ENCODE measurements around the gene SRRM1. TPM values are rescaled to one million over a fixed set of nuclear protein-coding genes. Genes with fewer than 3 reads are reported as not detected.
A peak's percentile ranks its signal among the peaks of the same experiment; 100 is the strongest.

Gene SRRM1
- polyA plus RNA-seq, 3 donors = 55.9 to 106 (median 75.9) TPM

GRCh38 chr1:24709791-24710441 is 66.8 kb downstream of the SRRM1 start:
- Mint-ChIP-seq H3K27me3 (ENCODE audit: low read depth in 3 of 3) (no peaks in the 10 kb centered on the region), H3K36me3 (no peaks in the 10 kb centered on the region), H3K4me3 (no peak overlapping the region), H3K4me1 (peaks cover 46% of the 10 kb centered on the region), H3K9me3 (no peaks in the 10 kb centered on the region), H3K27ac (peak overlapping the region; percentile 63 to 91 (median 84))
- Histone ChIP-seq H2AFZ (ENCODE audit: insufficient read depth, low read depth, low read length, poor library complexity, severe bottlenecking) (no peak overlapping the region), H3K79me2 (ENCODE audit: insufficient read depth, low read length) (no peaks in the 10 kb centered on the region), H3K27me3 (ENCODE audit: control insufficient read depth in 2 of 2, insufficient read depth in 2 of 2, low read length in 2 of 2) (no peaks in the 10 kb centered on the region), H3K4me3 (replicated peaks in 1 of 3; ENCODE audit: low read depth in 2 of 3, low read length in 3 of 3) (no peak overlapping the region), H3K4me1 (ENCODE audit: control insufficient read depth in 1 of 2, insufficient read depth in 2 of 2, low read length in 2 of 2) (peaks cover 42 to 47% of the 10 kb centered on the region in 2 donors), H4K20me1 (ENCODE audit: insufficient read depth, low read length) (no peaks in the 10 kb centered on the region), H3K4me2 (replicated peaks; ENCODE audit: extremely low read depth, low read length, poor library complexity, severe bottlenecking) (no peak overlapping the region), H3K9ac (ENCODE audit: insufficient read depth, low read length, poor library complexity, severe bottlenecking) (no peak overlapping the region), H3K9me3 (replicated peaks in 1 of 2; ENCODE audit: control insufficient read depth in 1 of 2, insufficient read depth in 1 of 2, low read length in 2 of 2) (no peaks in the 10 kb centered on the region), H3K27ac (ENCODE audit: low read depth in 1 of 2, low read length in 2 of 2) (peak overlapping the region; percentile 33 to 71), H3K36me3 (replicated peaks in 1 of 2; ENCODE audit: control insufficient read depth in 1 of 2, insufficient read depth in 2 of 2, low read length in 2 of 2) (no peaks in the 10 kb centered on the region)
- WGBS (ENCODE audit: insufficient coverage) = 58% methylated on average over 2 of the region's 5 CpGs
- intact Hi-C loops (cut with micrococcal nuclease) = loop anchor here (5.0 kb wide), 1 partner anchor 37 kb away; the partner anchor contains the start of gene CLIC4 (in 2 of the 2)
- no peak for TF ChIP-seq CTCF (IDR thresholded peaks at IDR 0.05)
- DNase-seq = peak in 2 of 3 donors; percentile 36 to 49

- no peak overlapping the region for H3K4me2 ChIP-seq (replicated peaks; ENCODE audit: extremely low read depth, low read length, poor library complexity, severe bottlenecking)
- no peak for DNase-seq
These were observed 68.2 kb downstream of the SRRM1 start for GRCh38 chr1:24711329-24711728.

More at GRCh38 chr1:24711329-24711728, 68.2 kb downstream of the SRRM1 start:
- H3K4me1 ChIP-seq (ENCODE audit: control insufficient read depth in 1 of 2, insufficient read depth in 2 of 2, low read length in 2 of 2) = peaks cover 32 to 36% of the 10 kb centered on the region in 2 donors
- no peaks in the 10 kb centered on the region for H3K36me3 Mint-ChIP-seq
- no peak overlapping the region for H3K9ac ChIP-seq (ENCODE audit: insufficient read depth, low read length, poor library complexity, severe bottlenecking)
- no peak for TF ChIP-seq CTCF (IDR thresholded peaks at IDR 0.05)
- no peaks in the 10 kb centered on the region for H4K20me1 ChIP-seq (ENCODE audit: insufficient read depth, low read length)
- intact Hi-C loops (cut with micrococcal nuclease) = no loop called here
- no peak overlapping the region for H2AFZ ChIP-seq (ENCODE audit: insufficient read depth, low read depth, low read length, poor library complexity, severe bottlenecking)
- H3K27me3 Mint-ChIP-seq (ENCODE audit: low read depth in 3 of 3) = peaks cover 0 to 1% (median 0%) of the 10 kb centered on the region in 3 donors
- H3K4me3 ChIP-seq (replicated peaks in 1 of 3; ENCODE audit: low read depth in 2 of 3, low read length in 3 of 3) = no peak overlapping the region
- no peaks in the 10 kb centered on the region for H3K36me3 ChIP-seq (replicated peaks in 1 of 2; ENCODE audit: control insufficient read depth in 1 of 2, insufficient read depth in 2 of 2, low read length in 2 of 2)
- no peak overlapping the region for H3K27ac ChIP-seq (ENCODE audit: low read depth in 1 of 2, low read length in 2 of 2)
- no peak overlapping the region for H3K4me3 Mint-ChIP-seq
- H3K9me3 Mint-ChIP-seq = no peaks in the 10 kb centered on the region
- peak overlapping the region in 1 of 7 donors; percentile 32 for H3K27ac Mint-ChIP-seq
- H3K4me1 Mint-ChIP-seq = peaks cover 36% of the 10 kb centered on the region
- H3K79me2 ChIP-seq (ENCODE audit: insufficient read depth, low read length) = no peaks in the 10 kb centered on the region
- WGBS (ENCODE audit: insufficient coverage) = 100% methylated on average over 2 of the region's 4 CpGs
- no peaks in the 10 kb centered on the region for H3K27me3 ChIP-seq (ENCODE audit: control insufficient read depth in 2 of 2, insufficient read depth in 2 of 2, low read length in 2 of 2)
- H3K9me3 ChIP-seq (replicated peaks in 1 of 2; ENCODE audit: control insufficient read depth in 1 of 2, insufficient read depth in 1 of 2, low read length in 2 of 2) = no peaks in the 10 kb centered on the region
